ENCODE data around the gene BRSK2. TPM values are rescaled to one million over a fixed set of nuclear protein-coding genes. Genes with fewer than 3 reads are reported as not detected.

Gene BRSK2
- total and polyA plus RNA-seq, 9 of the 15 experiments (the other 6 are each of a cell fraction or from before 2014, with no cell fraction given) = 0.06 to 0.52 (median 0.18) TPM; not detected in 5

GRCh38 chr11:1440066-1440465 lies 50.3 kb downstream of the BRSK2 start:
- ChIA-PET CTCF (ENCODE audit: low intra/inter-chr PET ratio) (no interaction called here), POLR2A (no interaction called here)
- peaks cover 0 to 59% of the 10 kb centered on the region in 2 experiments; a peak in 3 of 5 replicates for H3K4me1 ChIP-seq (replicated peaks in 1 of 2; ENCODE audit: control insufficient read depth in 2 of 2, insufficient read depth in 2 of 2, low read length in 2 of 2)
- no peak for ATAC-seq
- H3K36me3 ChIP-seq (ENCODE audit: control insufficient read depth, insufficient read depth, low read length) = no peaks in the 10 kb centered on the region
- H3K27me3 ChIP-seq (ENCODE audit: control insufficient read depth in 2 of 2, insufficient read depth in 2 of 2, low read length in 2 of 2) = peaks cover 0 to 15% of the 10 kb centered on the region in 2 experiments; a peak in 2 of 5 replicates
- H3K4me2 ChIP-seq (ENCODE audit: insufficient read depth, low read length) = no peak overlapping the region
- BruUV-seq (replicated peaks) = no TSS peak
- DNase-seq (ENCODE audit: extremely low read depth in 1 of 4, low spot score in 3 of 4) = no peak
- H3K9me1 ChIP-seq (ENCODE audit: control insufficient read depth, insufficient read depth, low read length) = no peaks in the 10 kb centered on the region
- in situ Hi-C loops (cut with MboI) = no loop called here
- H2AFZ ChIP-seq (ENCODE audit: low read depth, low read length) = no peak overlapping the region
- intact Hi-C loops (cut with micrococcal nuclease) = no loop called here
- no peak for TF ChIP-seq ZNF165 (CRISPR knock-in tag; IDR thresholded peaks at IDR 0.05; ENCODE audit: borderline replicate concordance)
- TF ChIP-seq BRD9 (IDR thresholded peaks at IDR 0.05; ENCODE audit: low read depth, partially characterized antibody) = no peak
- no peak for TF ChIP-seq ZNF384 (IDR thresholded peaks at IDR 0.05; ENCODE audit: low read depth, low read length)
- TF ChIP-seq MTF1 (CRISPR knock-in tag; IDR thresholded peaks at IDR 0.05; ENCODE audit: borderline replicate concordance) = no peak
- TF ChIP-seq ZNF124 (CRISPR knock-in tag; IDR thresholded peaks at IDR 0.05) = no peak
- TF ChIP-seq ZSCAN29 (IDR thresholded peaks at IDR 0.05) = no peak
- no peak for TF ChIP-seq PHF20 (IDR thresholded peaks at IDR 0.05; ENCODE audit: partially characterized antibody)
- no peaks in the 10 kb centered on the region for H3K79me2 ChIP-seq (ENCODE audit: control insufficient read depth, insufficient read depth, low read length)
- 0% methylated on average over 7 of the region's 11 CpGs for WGBS (ENCODE audit: insufficient coverage, low coverage, missing lambda C conversion rate)
- no peak overlapping the region for H3K27ac ChIP-seq (ENCODE audit: extremely low read depth, low read depth, low read length)
- FAIRE-seq = no peak
- H3K9me3 ChIP-seq (replicated peaks; ENCODE audit: control insufficient read depth, insufficient read depth, low read depth, low read length) = no peaks in the 10 kb centered on the region
- no peak overlapping the region for H3K4me3 ChIP-seq
- no peak overlapping the region for H3K9ac ChIP-seq (ENCODE audit: insufficient read depth in 1 of 2, low read depth in 2 of 2, low read length in 2 of 2)
- peaks cover 9% of the 10 kb centered on the region; the same call in 1 of the 2 replicates for H4K20me1 ChIP-seq (replicated peaks; ENCODE audit: control insufficient read depth, insufficient read depth, low read length)

DNA sequence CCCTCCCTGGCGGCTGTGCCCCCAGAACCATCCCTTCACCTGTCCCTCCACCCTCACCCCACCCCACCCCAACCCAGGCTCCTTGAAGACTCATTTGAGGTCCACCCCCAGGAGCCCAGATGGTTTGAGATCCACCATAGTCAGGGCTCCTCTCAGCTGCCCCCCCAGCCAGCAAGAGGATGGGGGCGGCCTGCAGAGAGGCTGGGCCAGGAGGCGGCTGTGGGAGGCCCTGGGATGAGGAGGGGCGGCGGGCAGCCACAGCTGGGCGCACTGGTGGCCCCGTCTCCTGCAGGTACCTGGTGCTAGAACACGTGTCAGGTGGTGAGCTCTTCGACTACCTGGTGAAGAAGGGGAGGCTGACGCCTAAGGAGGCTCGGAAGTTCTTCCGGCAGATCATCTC lies 50.8 kb downstream of the BRSK2 start:
- WGBS (ENCODE audit: insufficient coverage, low coverage, missing lambda C conversion rate) = 14% methylated on average over 5 of the region's 12 CpGs
- BruUV-seq (replicated peaks) = no TSS peak
- CTCF ChIA-PET (ENCODE audit: low intra/inter-chr PET ratio) = interaction anchor here (0.6 kb wide), 1 partner anchor 38 kb away, joined by 4 read pairs; no protein-coding TSS in a partner anchor
- TF ChIP-seq PHF8 (IDR thresholded peaks at IDR 0.05; ENCODE audit: borderline replicate concordance, low read length) = no peak
- no peak for TF ChIP-seq SIRT6 (IDR thresholded peaks at IDR 0.05; ENCODE audit: low read depth, low read length)
- no peak for TF ChIP-seq PCBP2 (IDR thresholded peaks at IDR 0.05; ENCODE audit: low read depth, low read length, poor library complexity, severe bottlenecking)
- TF ChIP-seq, protein P1, sequence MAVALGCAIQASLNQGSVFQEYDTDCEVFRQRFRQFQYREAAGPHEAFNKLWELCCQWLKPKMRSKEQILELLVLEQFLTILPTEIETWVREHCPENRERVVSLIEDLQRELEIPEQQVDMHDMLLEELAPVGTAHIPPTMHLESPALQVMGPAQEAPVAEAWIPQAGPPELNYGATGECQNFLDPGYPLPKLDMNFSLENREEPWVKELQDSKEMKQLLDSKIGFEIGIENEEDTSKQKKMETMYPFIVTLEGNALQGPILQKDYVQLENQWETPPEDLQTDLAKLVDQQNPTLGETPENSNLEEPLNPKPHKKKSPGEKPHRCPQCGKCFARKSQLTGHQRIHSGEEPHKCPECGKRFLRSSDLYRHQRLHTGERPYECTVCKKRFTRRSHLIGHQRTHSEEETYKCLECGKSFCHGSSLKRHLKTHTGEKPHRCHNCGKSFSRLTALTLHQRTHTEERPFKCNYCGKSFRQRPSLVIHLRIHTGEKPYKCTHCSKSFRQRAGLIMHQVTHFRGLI (CRISPR knock-in tag; IDR thresholded peaks at IDR 0.05) = no peak
- TF ChIP-seq, protein P2, sequence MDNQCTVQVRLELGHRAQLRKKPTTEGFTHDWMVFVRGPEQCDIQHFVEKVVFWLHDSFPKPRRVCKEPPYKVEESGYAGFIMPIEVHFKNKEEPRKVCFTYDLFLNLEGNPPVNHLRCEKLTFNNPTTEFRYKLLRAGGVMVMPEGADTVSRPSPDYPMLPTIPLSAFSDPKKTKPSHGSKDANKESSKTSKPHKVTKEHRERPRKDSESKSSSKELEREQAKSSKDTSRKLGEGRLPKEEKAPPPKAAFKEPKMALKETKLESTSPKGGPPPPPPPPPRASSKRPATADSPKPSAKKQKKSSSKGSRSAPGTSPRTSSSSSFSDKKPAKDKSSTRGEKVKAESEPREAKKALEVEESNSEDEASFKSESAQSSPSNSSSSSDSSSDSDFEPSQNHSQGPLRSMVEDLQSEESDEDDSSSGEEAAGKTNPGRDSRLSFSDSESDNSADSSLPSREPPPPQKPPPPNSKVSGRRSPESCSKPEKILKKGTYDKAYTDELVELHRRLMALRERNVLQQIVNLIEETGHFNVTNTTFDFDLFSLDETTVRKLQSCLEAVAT (IDR thresholded peaks at IDR 0.05) = no peak
- TF ChIP-seq, protein P3, sequence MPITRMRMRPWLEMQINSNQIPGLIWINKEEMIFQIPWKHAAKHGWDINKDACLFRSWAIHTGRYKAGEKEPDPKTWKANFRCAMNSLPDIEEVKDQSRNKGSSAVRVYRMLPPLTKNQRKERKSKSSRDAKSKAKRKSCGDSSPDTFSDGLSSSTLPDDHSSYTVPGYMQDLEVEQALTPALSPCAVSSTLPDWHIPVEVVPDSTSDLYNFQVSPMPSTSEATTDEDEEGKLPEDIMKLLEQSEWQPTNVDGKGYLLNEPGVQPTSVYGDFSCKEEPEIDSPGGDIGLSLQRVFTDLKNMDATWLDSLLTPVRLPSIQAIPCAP (CRISPR knock-in tag; IDR thresholded peaks at IDR 0.05; ENCODE audit: borderline replicate concordance) = no peak

More for the DNA sequence above, 50.8 kb downstream of the BRSK2 start:
- no peak for ATAC-seq
- Histone ChIP-seq H3K9me1 (ENCODE audit: control insufficient read depth, insufficient read depth, low read length) (no peaks in the 10 kb centered on the region), H3K27ac (ENCODE audit: extremely low read depth, low read depth, low read length) (no peak overlapping the region), H3K27me3 (ENCODE audit: control insufficient read depth in 2 of 2, insufficient read depth in 2 of 2, low read length in 2 of 2) (peaks cover 0 to 19% of the 10 kb centered on the region in 2 experiments; a peak in 2 of 5 replicates), H3K79me2 (ENCODE audit: control insufficient read depth, insufficient read depth, low read length) (no peaks in the 10 kb centered on the region), H2AFZ (ENCODE audit: low read depth, low read length) (no peak overlapping the region), H3K4me3 (no peak overlapping the region), H3K9me3 (replicated peaks; ENCODE audit: control insufficient read depth, insufficient read depth, low read depth, low read length) (no peaks in the 10 kb centered on the region), H3K36me3 (ENCODE audit: control insufficient read depth, insufficient read depth, low read length) (no peaks in the 10 kb centered on the region), H4K20me1 (replicated peaks; ENCODE audit: control insufficient read depth, insufficient read depth, low read length) (peaks cover 9% of the 10 kb centered on the region; the same call in 1 of the 2 replicates), H3K4me2 (ENCODE audit: insufficient read depth, low read length) (no peak overlapping the region), H3K4me1 (replicated peaks in 1 of 2; ENCODE audit: control insufficient read depth in 2 of 2, insufficient read depth in 2 of 2, low read length in 2 of 2) (peaks cover 0 to 63% of the 10 kb centered on the region in 2 experiments; a peak in 3 of 5 replicates), H3K9ac (ENCODE audit: insufficient read depth in 1 of 2, low read depth in 2 of 2, low read length in 2 of 2) (no peak overlapping the region)
- POLR2A ChIA-PET = no interaction called here
- intact Hi-C loops (cut with micrococcal nuclease) (no loop called here), in situ Hi-C loops (cut with MboI) (no loop called here)
- no peak for FAIRE-seq
- no peak for DNase-seq (ENCODE audit: extremely low read depth in 1 of 4, low spot score in 3 of 4)

Measured in K562 (cell line).